Breast epithelium (tissue), 3 donors: ENCODE data around the gene NSRP1.

Experiments
- POLR2A ChIP-seq: fragments of 450-650 bp; IDR thresholded peaks from one replicate; pipeline ENCODE4 v1.6.1; 2016; ENCODE audit warnings: antibody characterized with exemption, mild to moderate bottlenecking, moderate library complexity
- POLR2AphosphoS5 ChIP-seq, 3 donors: sonication (generic); formaldehyde crosslinking; IDR thresholded peaks; one replicate each; pipeline ENCODE4 v1.6.1; 2017; ENCODE audit warnings: antibody characterized with exemption in 3 of 3
- TF ChIP-seq, protein P1 (sequence below), 3 donors: fragments of 450-650 bp; IDR thresholded peaks; one replicate each; pipeline ENCODE4 v1.5.1; 2016 to 2017; ENCODE audit warnings: antibody characterized with exemption in 3 of 3, mild to moderate bottlenecking in 3 of 3, moderate library complexity in 3 of 3

GRCh38 chr17:30091771-30092170, 24.8 kb upstream of the NSRP1 start:
- TF ChIP-seq, protein P1, sequence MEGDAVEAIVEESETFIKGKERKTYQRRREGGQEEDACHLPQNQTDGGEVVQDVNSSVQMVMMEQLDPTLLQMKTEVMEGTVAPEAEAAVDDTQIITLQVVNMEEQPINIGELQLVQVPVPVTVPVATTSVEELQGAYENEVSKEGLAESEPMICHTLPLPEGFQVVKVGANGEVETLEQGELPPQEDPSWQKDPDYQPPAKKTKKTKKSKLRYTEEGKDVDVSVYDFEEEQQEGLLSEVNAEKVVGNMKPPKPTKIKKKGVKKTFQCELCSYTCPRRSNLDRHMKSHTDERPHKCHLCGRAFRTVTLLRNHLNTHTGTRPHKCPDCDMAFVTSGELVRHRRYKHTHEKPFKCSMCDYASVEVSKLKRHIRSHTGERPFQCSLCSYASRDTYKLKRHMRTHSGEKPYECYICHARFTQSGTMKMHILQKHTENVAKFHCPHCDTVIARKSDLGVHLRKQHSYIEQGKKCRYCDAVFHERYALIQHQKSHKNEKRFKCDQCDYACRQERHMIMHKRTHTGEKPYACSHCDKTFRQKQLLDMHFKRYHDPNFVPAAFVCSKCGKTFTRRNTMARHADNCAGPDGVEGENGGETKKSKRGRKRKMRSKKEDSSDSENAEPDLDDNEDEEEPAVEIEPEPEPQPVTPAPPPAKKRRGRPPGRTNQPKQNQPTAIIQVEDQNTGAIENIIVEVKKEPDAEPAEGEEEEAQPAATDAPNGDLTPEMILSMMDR (IDR thresholded peaks at IDR 0.05) = no peak
- TF ChIP-seq POLR2A (no peak), POLR2AphosphoS5 (IDR thresholded peaks at IDR 0.05) (no peak)
